Gastrocnemius medialis (tissue), 4 donors: Measurements from ENCODE around the gene TAGLN2. TPM values are rescaled to one million over a fixed set of nuclear protein-coding genes. Genes with fewer than 3 reads are reported as not detected.

Source experiments
- ATAC-seq, 2 donors: fragments of 150-250 bp; one replicate each; pipeline ENCODE4 v1.9.1; 2016
- DNase-seq, 2 donors: peaks; one replicate each; pipeline ENCODE4 v3.0.0-alpha.2; 2019
- H3K27ac ChIP-seq, 4 donors: fragments of 200-600 bp; sonication (generic); 1 replicate in 1 of 4; 2 replicates in 3 of 4; pipeline ENCODE4 v1.5.1; 2016 to 2018; ENCODE audit warnings: mild to moderate bottlenecking in 2 of 4, moderate library complexity in 1 of 4
- H3K27me3 ChIP-seq, 3 donors: fragments of 200-600 bp; sonication (generic) in 2 of 3; 1 replicate in 1 of 3; 2 replicates in 2 of 3; pipeline versions ENCODE4 v1.5.1 to v1.6.0; 2016 to 2019; ENCODE audit warnings: mild to moderate bottlenecking in 1 of 3, moderate library complexity in 1 of 3
- H3K36me3 ChIP-seq, 2 donors: fragments of 200-600 bp; sonication (generic) in 1 of 2; one replicate each; pipeline ENCODE4 v1.5.1; 2017 to 2018
- H3K4me1 ChIP-seq, 2 donors: fragments of 200-600 bp; sonication (generic) in 1 of 2; one replicate each; pipeline ENCODE4 v1.5.1; 2016 to 2017; ENCODE audit warnings: mild to moderate bottlenecking in 2 of 2
- H3K4me3 ChIP-seq, 4 donors: fragments of 200-600 bp; sonication (generic) in 3 of 4; 1 replicate in 1 of 4; 2 replicates in 3 of 4; pipeline ENCODE4 v1.5.1; 2016 to 2019; ENCODE audit warnings: mild to moderate bottlenecking in 2 of 4
- H3K9me3 ChIP-seq, 3 donors: fragments of 200-600 bp; sonication (generic) in 2 of 3; 1 replicate in 1 of 3; 2 replicates in 2 of 3; pipeline ENCODE4 v1.5.1; 2016 to 2019
- CTCF ChIP-seq, 5 experiments: fragments of 450-650 bp in 3 of 5; fragments of 200-600 bp in 2 of 5; sonication (generic) in 2 of 5; IDR thresholded peaks in 4 of 5; conservative IDR thresholded peaks in 1 of 5; 1 replicate in 4 of 5; 2 replicates in 1 of 5; pipeline ENCODE4 v1.5.1; 2016 to 2019; ENCODE audit warnings: antibody characterized with exemption in 5 of 5, mild to moderate bottlenecking in 3 of 5, moderate library complexity in 3 of 5
- POLR2A ChIP-seq, 2 donors: fragments of 450-650 bp; IDR thresholded peaks; one replicate each; pipeline ENCODE4 v1.6.1; 2017; ENCODE audit warnings: antibody characterized with exemption in 2 of 2, mild to moderate bottlenecking in 2 of 2, moderate library complexity in 2 of 2
- in situ Hi-C, 4 donors: fragments of 200-750 bp; cut with MboI; loops; one replicate each; pipeline versions ENCODE4 v1.15.0 to v1.8.0; 2017; ENCODE audit warnings: low sequenced_read_pairs in 4 of 4
- intact Hi-C: fragments of 100-400 bp; cut with DNase I; formaldehyde crosslinking; loops from one replicate; pipeline ENCODE4 v1.15.1; 2023; ENCODE audit warnings: low total_unique reads
- total RNA-seq, 4 donors: library from RNA; depleted of rRNA; stranded (reverse); fragments of >200 nt; gene quantifications; one replicate each; pipeline versions ENCODE4 v1.1.0 to v1.2.3, GENCODE V29; 2016

TAGLN2 gene
- total RNA-seq, 4 donors from 2014 or later: 28.8 to 48.2 (median 37.5) TPM

DNA sequence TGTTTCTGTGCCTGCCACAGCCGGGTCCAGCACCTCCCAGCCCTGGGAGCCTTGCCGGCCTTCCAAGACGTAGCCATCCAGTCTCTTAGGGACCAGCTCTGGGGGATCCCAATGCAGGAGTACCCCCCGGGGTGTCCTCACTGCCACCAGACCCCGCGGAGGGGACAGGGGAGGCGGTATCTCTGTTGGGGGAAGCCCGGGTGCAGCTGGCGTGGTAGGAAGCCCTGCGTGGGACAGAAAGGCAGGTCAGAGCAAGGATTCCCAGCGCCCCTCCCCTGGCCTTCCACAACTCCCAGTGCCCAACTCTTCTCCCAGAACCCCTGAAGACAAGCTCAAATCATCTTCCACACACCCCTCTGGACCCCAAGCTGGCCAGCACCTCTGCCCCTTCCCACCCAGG, 4.9 kb upstream of the TAGLN2 start:
- Histone ChIP-seq H3K4me3 (no peak overlapping the region), H3K36me3 (no peaks in the 10 kb centered on the region), H3K9me3 (no peaks in the 10 kb centered on the region), H3K27me3 (peaks cover 11 to 14% (median 11%) of the 10 kb centered on the region in 3 donors), H3K4me1 (no peaks in the 10 kb centered on the region), H3K27ac (no peak overlapping the region)
- intact Hi-C loops (no loop called here), in situ Hi-C loops (loop anchor here in 1 of 4 donors (10.0 kb wide), 1 partner anchor 75 kb away; no protein-coding TSS in a partner anchor)
- TF ChIP-seq POLR2A (IDR thresholded peaks at IDR 0.05) (no peak), CTCF (IDR thresholded peaks at IDR 0.05 in 4 of 5, conservative IDR thresholded peaks at IDR 0.05 in 1 of 5) (no peak)
- no peak for DNase-seq
- no peak for ATAC-seq

GRCh38 chr1:159929155-159930051, 4.1 kb upstream of the TAGLN2 start:
- intact Hi-C loops (loop anchor here (10.0 kb wide), 1 partner anchor 75 kb away; no protein-coding TSS in a partner anchor), in situ Hi-C loops (loop anchor here in 1 of 4 donors (10.0 kb wide), 1 partner anchor 75 kb away; no protein-coding TSS in a partner anchor)
- Histone ChIP-seq H3K4me3 (no peak overlapping the region), H3K27me3 (peaks cover 13 to 22% (median 19%) of the 10 kb centered on the region in 3 donors), H3K27ac (no peak overlapping the region), H3K4me1 (peaks cover 0 to 3% of the 10 kb centered on the region in 2 donors), H3K36me3 (no peaks in the 10 kb centered on the region), H3K9me3 (no peaks in the 10 kb centered on the region)
- DNase-seq: no peak
- no peak for ATAC-seq
- TF ChIP-seq CTCF (IDR thresholded peaks at IDR 0.05 in 4 of 5, conservative IDR thresholded peaks at IDR 0.05 in 1 of 5): no peak
- TF ChIP-seq POLR2A (IDR thresholded peaks at IDR 0.05): no peak

GRCh38 chr1:159928491-159929050, 3.3 kb upstream of the TAGLN2 start:
- no peak for ATAC-seq
- Histone ChIP-seq H3K27ac (no peak overlapping the region), H3K4me1 (peaks cover 0 to 3% of the 10 kb centered on the region in 2 donors), H3K36me3 (no peaks in the 10 kb centered on the region), H3K27me3 (peaks cover 13 to 24% (median 19%) of the 10 kb centered on the region in 3 donors), H3K4me3 (no peak overlapping the region), H3K9me3 (no peaks in the 10 kb centered on the region)
- intact Hi-C loops (loop anchor here (10.0 kb wide), 1 partner anchor 74 kb away; no protein-coding TSS in a partner anchor), in situ Hi-C loops (no loop called here)
- no peak for DNase-seq
- TF ChIP-seq POLR2A (IDR thresholded peaks at IDR 0.05): no peak
- no peak for TF ChIP-seq CTCF (IDR thresholded peaks at IDR 0.05 in 4 of 5, conservative IDR thresholded peaks at IDR 0.05 in 1 of 5)

GRCh38 chr1:159927849-159928431, 2.6 kb upstream of the TAGLN2 start:
- ATAC-seq: no peak
- in situ Hi-C loops (no loop called here), intact Hi-C loops (loop anchor here (10.0 kb wide), 1 partner anchor 73 kb away; no protein-coding TSS in a partner anchor)
- Histone ChIP-seq H3K9me3 (no peaks in the 10 kb centered on the region), H3K4me1 (peaks cover 0 to 3% of the 10 kb centered on the region in 2 donors), H3K27ac (no peak overlapping the region), H3K36me3 (no peaks in the 10 kb centered on the region), H3K27me3 (peaks cover 16 to 24% (median 19%) of the 10 kb centered on the region in 3 donors), H3K4me3 (no peak overlapping the region)
- no peak for TF ChIP-seq POLR2A (IDR thresholded peaks at IDR 0.05)
- DNase-seq: no peak
